IMR-90 (cell line): Measurements from ENCODE around the gene CIAO2B. TPM values are rescaled to one million over a fixed set of nuclear protein-coding genes. Genes with fewer than 3 reads are reported as not detected.

Experiments
- ATAC-seq: fragments of 200-7000 bp; cut with Tn5 transposase; 2 replicates; pipeline ENCODE4 v1.9.1; 2020; ENCODE audit warnings: low read depth, mild to moderate bottlenecking, moderate library complexity
- BruUV-seq: library from RNA; stranded (reverse); fragments of 400-500 nt; replicated peaks from 2 replicates; lab custom pipeline; 2021; lab: Mats Ljungman, UMichigan
- CTCF ChIA-PET: fragments of 300-600 bp; formaldehyde crosslinking; extraction: SDS; loops from one replicate; lab custom pipeline; 2021; ENCODE audit warnings: antibody characterized with exemption; lab: Yijun Ruan, JAX
- POLR2A ChIA-PET: fragments of 300-600 bp; sonication (Branson Sonifier 250); formaldehyde crosslinking; loops from one replicate; lab custom pipeline; 2022; ENCODE audit warnings: antibody characterized with exemption; ENCODE audit not compliant: unreplicated experiment; lab: Charles Lee
- DNase-seq: peaks from one replicate; pipeline ENCODE4 v3.0.0; 2013
- H2AFZ ChIP-seq: replicated peaks from 2 replicates; pipeline ENCODE3; 2013; ENCODE audit warnings: low read length, mild to moderate bottlenecking; ENCODE audit not compliant: poor library complexity
- H2AK5ac ChIP-seq: 2 replicates; pipeline ENCODE4 v1.6.1; 2013; ENCODE audit warnings: low read depth, low read length, inconsistent platforms
- H2AK9ac ChIP-seq: replicated peaks from 2 replicates; pipeline ENCODE3; 2013; ENCODE audit warnings: mild to moderate bottlenecking, low read depth, low read length, moderate library complexity; ENCODE audit not compliant: poor library complexity
- H2BK120ac ChIP-seq: 2 replicates; pipeline ENCODE4 v1.6.1; 2013; ENCODE audit warnings: low read depth, low read length, inconsistent platforms
- H2BK15ac ChIP-seq: 3 replicates; pipeline ENCODE4 v1.6.1; 2013; ENCODE audit warnings: low read depth, low read length, inconsistent platforms
- H2BK20ac ChIP-seq: 2 replicates; pipeline ENCODE4 v1.6.1; 2013; ENCODE audit warnings: low read depth, mild to moderate bottlenecking, inconsistent platforms, low read length, moderate library complexity
- H2BK5ac ChIP-seq: 2 replicates; pipeline ENCODE4 v1.6.1; 2013; ENCODE audit warnings: mild to moderate bottlenecking, low read depth, low read length, inconsistent platforms; ENCODE audit not compliant: poor library complexity, severe bottlenecking
- H3K14ac ChIP-seq: replicated peaks from 2 replicates; pipeline ENCODE4 v1.6.1; 2013; ENCODE audit warnings: low read depth, low read length, inconsistent platforms
- H3K18ac ChIP-seq: 2 replicates; pipeline ENCODE4 v1.6.1; 2013; ENCODE audit warnings: low read depth, low read length, control low read depth
- H3K23ac ChIP-seq: 2 replicates; pipeline ENCODE4 v1.6.1; 2013; ENCODE audit warnings: low read depth, low read length, inconsistent platforms
- H3K27ac ChIP-seq: 2 replicates; pipeline ENCODE4 v1.5.1; 2013; ENCODE audit warnings: mild to moderate bottlenecking, control low read depth, low read length; ENCODE audit not compliant: insufficient read depth
- H3K27me3 ChIP-seq: 2 replicates; pipeline ENCODE4 v1.6.1; 2013; ENCODE audit warnings: low read length; ENCODE audit not compliant: control insufficient read depth, insufficient read depth
- H3K36me3 ChIP-seq: 2 replicates; pipeline ENCODE4 v1.6.1; 2013; ENCODE audit warnings: low read length, mixed read lengths; ENCODE audit not compliant: control insufficient read depth, insufficient read depth
- H3K4ac ChIP-seq: 2 replicates; pipeline ENCODE4 v1.6.1; 2013; ENCODE audit warnings: low read depth, low read length, inconsistent platforms
- H3K4me1 ChIP-seq: 2 replicates; pipeline ENCODE4 v1.6.1; 2013; ENCODE audit warnings: low read length, mixed read lengths; ENCODE audit not compliant: control insufficient read depth, insufficient read depth
- H3K4me2 ChIP-seq: 2 replicates; pipeline ENCODE4 v1.6.1; 2013; ENCODE audit warnings: low read depth, mild to moderate bottlenecking, control low read depth, low read length, moderate library complexity
- H3K4me3 ChIP-seq: 2 replicates; pipeline ENCODE4 v1.5.1; 2013; ENCODE audit warnings: low read depth, mild to moderate bottlenecking, control low read depth, low read length, moderate library complexity; ENCODE audit not compliant: insufficient read depth
- H3K56ac ChIP-seq: 2 replicates; pipeline ENCODE4 v1.6.1; 2013; ENCODE audit warnings: low read length, inconsistent platforms; ENCODE audit not compliant: insufficient read depth; ENCODE audit errors: extremely low read depth
- H3K79me1 ChIP-seq, 2 experiments: 2 replicates each; pipeline ENCODE4 v1.6.1; 2013; ENCODE audit warnings: low read length in 2 of 2, inconsistent platforms in 1 of 2, low read depth in 1 of 2
- H3K9ac ChIP-seq: 2 replicates; pipeline ENCODE4 v1.6.1; 2013; ENCODE audit warnings: low read depth, low read length, control low read depth
- H3K9me1 ChIP-seq: 2 replicates; pipeline ENCODE4 v1.6.1; 2013; ENCODE audit warnings: low read length, inconsistent platforms; ENCODE audit not compliant: insufficient read depth
- H3K9me3 ChIP-seq: 2 replicates; pipeline ENCODE4 v1.6.1; 2013; ENCODE audit warnings: low read length; ENCODE audit not compliant: control insufficient read depth, insufficient read depth
- H4K20me1 ChIP-seq: 2 replicates; pipeline ENCODE4 v1.6.1; 2013; ENCODE audit warnings: low read length, inconsistent platforms; ENCODE audit not compliant: insufficient read depth
- H4K5ac ChIP-seq: 2 replicates; pipeline ENCODE4 v1.6.1; 2013; ENCODE audit warnings: mild to moderate bottlenecking, low read depth, low read length, control low read depth
- H4K8ac ChIP-seq, 2 experiments: 2 replicates each; pipeline ENCODE4 v1.6.1; 2013; ENCODE audit warnings: low read depth in 2 of 2, low read length in 2 of 2, control low read depth in 1 of 2, inconsistent platforms in 1 of 2
- H4K91ac ChIP-seq: 2 replicates; pipeline ENCODE4 v1.6.1; 2013; ENCODE audit warnings: low read depth, low read length, inconsistent platforms; ENCODE audit not compliant: insufficient read depth
- CEBPB ChIP-seq: IDR thresholded peaks from 2 replicates; pipeline ENCODE4 v1.6.1; 2012; ENCODE audit warnings: low read depth, low read length, improper control_type of control experiment
- CHD1 ChIP-seq: IDR thresholded peaks from 2 replicates; pipeline ENCODE4 v1.6.1; 2012; ENCODE audit warnings: low read depth, low read length, improper control_type of control experiment
- MAZ ChIP-seq: IDR thresholded peaks from 2 replicates; pipeline ENCODE4 v1.6.1; 2012; ENCODE audit warnings: low read depth, mild to moderate bottlenecking, low read length, improper control_type of control experiment, moderate library complexity, borderline replicate concordance
- MXI1 ChIP-seq: IDR thresholded peaks from 2 replicates; pipeline ENCODE4 v1.6.1; 2012; ENCODE audit warnings: low read depth, mild to moderate bottlenecking, low read length, moderate library complexity, borderline replicate concordance
- POLR2A ChIP-seq: IDR thresholded peaks from 2 replicates; pipeline ENCODE4 v1.6.1; 2012; ENCODE audit warnings: mild to moderate bottlenecking, low read depth, low read length
- RCOR1 ChIP-seq: IDR thresholded peaks from 2 replicates; pipeline ENCODE4 v1.6.1; 2012; ENCODE audit warnings: mild to moderate bottlenecking, low read length, improper control_type of control experiment; ENCODE audit not compliant: insufficient replicate concordance
- RFX5 ChIP-seq: IDR thresholded peaks from 2 replicates; pipeline ENCODE4 v1.8.0; 2012; ENCODE audit warnings: low read depth, mild to moderate bottlenecking, low read length, moderate library complexity
- WGBS, 2 experiments: methylation state at CpG; one replicate each; pipeline versions ENCODE4 v1.1.5 to v1.1.7; 2013; ENCODE audit warnings: missing lambda C conversion rate in 2 of 2; ENCODE audit not compliant: insufficient read length in 1 of 2; ENCODE audit errors: extremely low coverage in 2 of 2; 5-methylcytosine and 5-hydroxymethylcytosine counted together
- dilution Hi-C: fragments of 300-500 bp; cut with HindIII; formaldehyde crosslinking; loops from one replicate; pipeline ENCODE4 v1.14.3; 2018; ENCODE audit warnings: low sequenced_read_pairs; ENCODE audit not compliant: unreplicated experiment
- in situ Hi-C: fragments of 300-500 bp; cut with MboI; formaldehyde crosslinking; loops from 3 replicates; pipeline ENCODE4 v1.14.3; 2019; ENCODE audit warnings: low sequenced_read_pairs, inconsistent platforms, mixed read lengths
- intact Hi-C: fragments of 100-400 bp; cut with micrococcal nuclease; formaldehyde crosslinking; loops from 2 replicates; pipeline ENCODE4 v1.10.0; 2022
- polyA plus RNA-seq, 3 experiments: library from polyadenylated mRNA; depleted of rRNA; stranded (reverse); fragments of >200 nt; gene quantifications; 2 replicates each; pipeline ENCODE4 v1.2.3, GENCODE V29; 2012; ENCODE audit warnings: low replicate concordance in 1 of 3
- total RNA-seq: library from RNA; depleted of rRNA; stranded (reverse); fragments of >200 nt; gene quantifications from 2 replicates; pipeline ENCODE4 v1.2.3, GENCODE V29; 2012
- TF ChIP-seq, protein P1 (sequence below): fragments of 150-350 bp; IDR thresholded peaks from 2 replicates; pipeline ENCODE4 v1.6.1; 2017; ENCODE audit warnings: mild to moderate bottlenecking, antibody characterized with exemption, low read length, low read depth

The CIAO2B gene
- total and polyA plus RNA-seq, 2 of the 4 experiments (the other 2 are of a cell fraction): 148 to 234 TPM

DNA sequence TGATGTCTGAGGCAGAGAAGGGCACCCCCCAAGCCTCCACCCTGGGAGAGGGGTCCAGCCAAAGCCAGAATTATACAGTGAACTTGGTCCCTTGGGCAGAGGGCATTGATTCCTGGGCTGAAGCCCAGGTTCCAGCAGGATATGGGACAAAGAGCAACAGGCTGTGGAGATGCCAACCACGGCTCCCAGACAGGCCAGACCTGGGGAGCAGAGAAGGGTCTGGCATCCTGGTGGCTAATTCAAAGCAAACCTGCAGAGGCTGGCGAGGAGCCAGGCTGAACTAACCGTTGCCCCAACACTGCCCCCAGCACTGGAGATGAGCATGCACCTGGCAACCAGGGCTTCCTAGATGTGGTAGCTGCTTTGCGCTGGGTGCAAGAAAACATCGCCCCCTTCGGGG is 29.8 kb upstream of the CIAO2B start:
- Histone ChIP-seq H2AFZ (no peak overlapping the region), H3K36me3 (no peaks in the 10 kb centered on the region), H3K56ac (no peak overlapping the region), H2BK120ac (no peak overlapping the region), H2BK5ac (no peak overlapping the region), H2BK15ac (no peak overlapping the region), H3K4me1 (no peaks in the 10 kb centered on the region), H4K91ac (no peak overlapping the region), H3K4me3 (no peak overlapping the region), H3K9me1 (peaks cover 3% of the 10 kb centered on the region; the same call in 1 of the 2 replicates), H2AK5ac (no peak overlapping the region), H3K27me3 (peaks cover 41% of the 10 kb centered on the region), H2AK9ac (no peak overlapping the region), H3K4ac (no peak overlapping the region), H4K20me1 (no peaks in the 10 kb centered on the region), H3K14ac (no peak overlapping the region), H3K9me3 (no peaks in the 10 kb centered on the region), H4K8ac (no peak overlapping the region), H2BK20ac (no peak overlapping the region), H4K5ac (no peak overlapping the region), H3K18ac (no peak overlapping the region), H3K4me2 (no peak overlapping the region), H3K27ac (no peak overlapping the region), H3K23ac (no peak overlapping the region), H3K79me1 (no peaks in the 10 kb centered on the region), H3K9ac (no peak overlapping the region)
- TF ChIP-seq POLR2A: no peak
- no peak for TF ChIP-seq MAZ
- TF ChIP-seq, protein P1, sequence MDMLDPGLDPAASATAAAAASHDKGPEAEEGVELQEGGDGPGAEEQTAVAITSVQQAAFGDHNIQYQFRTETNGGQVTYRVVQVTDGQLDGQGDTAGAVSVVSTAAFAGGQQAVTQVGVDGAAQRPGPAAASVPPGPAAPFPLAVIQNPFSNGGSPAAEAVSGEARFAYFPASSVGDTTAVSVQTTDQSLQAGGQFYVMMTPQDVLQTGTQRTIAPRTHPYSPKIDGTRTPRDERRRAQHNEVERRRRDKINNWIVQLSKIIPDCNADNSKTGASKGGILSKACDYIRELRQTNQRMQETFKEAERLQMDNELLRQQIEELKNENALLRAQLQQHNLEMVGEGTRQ: no peak
- no peak for TF ChIP-seq RCOR1
- TF ChIP-seq RFX5: no peak
- no peak for TF ChIP-seq CHD1
- TF ChIP-seq CEBPB: no peak
- TF ChIP-seq MXI1: no peak
- dilution Hi-C loops: no loop called here
- 53% methylated on average over 3 of the region's 6 CpGs; no CpG with 5 or more reads in 1 of the 2 experiments for WGBS, 2 experiments
- in situ Hi-C loops: loop anchor here (5.0 to 10.0 kb wide), 2 partner anchors 193 to 491 kb away; partner anchors contain the start of genes FBXL8 and TRADD
- ChIA-PET CTCF (interaction anchor here (0.6 kb wide), 1 partner anchor 522 kb away, joined by 3 read pairs; no protein-coding TSS in a partner anchor), POLR2A (no interaction called here)
- DNase-seq: no peak
- intact Hi-C loops: no loop called here
- ATAC-seq: no peak
- no TSS peak for BruUV-seq
